ENCODE measurements around the gene FYCO1.
"Not testable (repeated sequence)": the region's sequence is repeated elsewhere in the genome, so short reads cannot be mapped to it uniquely, and the experiment has no call there.

The FYCO1 gene

GRCh38 chr3:46008058-46008457, 12.4 kb upstream of the FYCO1 start:
- no peak for DNase-seq

GRCh38 chr3:46007280-46007679, 11.7 kb upstream of the FYCO1 start:
- DNase-seq: no peak

GRCh38 chr3:46006238-46007032, 10.8 kb upstream of the FYCO1 start:
- DNase-seq: no peak

GRCh38 chr3:46003706-46004105, 8.1 kb upstream of the FYCO1 start:
- not testable (repeated sequence) for DNase-seq

- no peak for DNase-seq
Observed at GRCh38 chr3:46001178-46001577, 5.6 kb upstream of the FYCO1 start.

GRCh38 chr3:45997942-45998341, 2.3 kb upstream of the FYCO1 start:
- DNase-seq: no peak

- not testable (repeated sequence) for DNase-seq
Observed at GRCh38 chr3:45997499-45997898, 1.9 kb upstream of the FYCO1 start.

GRCh38 chr3:45994419-45995235, 997 bp downstream of the FYCO1 start:
- no peak for DNase-seq

- no peak for DNase-seq
Observed at GRCh38 chr3:45993421-45994027, 2.1 kb downstream of the FYCO1 start.

- no peak for DNase-seq
Observed at GRCh38 chr3:45992821-45993221, 2.8 kb downstream of the FYCO1 start.

GRCh38 chr3:45992133-45992729, 3.4 kb downstream of the FYCO1 start:
- DNase-seq: no peak

- no peak for DNase-seq
Observed at GRCh38 chr3:45991341-45991740, 4.3 kb downstream of the FYCO1 start.

- DNase-seq: no peak
Observed at GRCh38 chr3:45990181-45990580, 5.4 kb downstream of the FYCO1 start.

- DNase-seq: no peak
Observed at GRCh38 chr3:45988804-45989203, 6.8 kb downstream of the FYCO1 start.

GRCh38 chr3:45988362-45988761, 7.3 kb downstream of the FYCO1 start:
- DNase-seq: no peak

GRCh38 chr3:45987368-45988291, 8.0 kb downstream of the FYCO1 start:
- DNase-seq: no peak

- no peak for DNase-seq
Observed at GRCh38 chr3:45986303-45986982, 9.2 kb downstream of the FYCO1 start.

- no peak for DNase-seq
Observed at GRCh38 chr3:45985532-45986302, 9.9 kb downstream of the FYCO1 start.

GRCh38 chr3:45984331-45985312, 11.0 kb downstream of the FYCO1 start:
- no peak for DNase-seq
